CD4-positive, alpha-beta T cell treated with Interferon alpha-2 for 1 hour (primary cell): ENCODE results near the gene GABRB1.
A peak's percentile ranks its signal among the peaks of the same experiment; 100 is the strongest.

Experiments
- DNase-seq, 2 donors: peaks; one replicate each; pipeline ENCODE4 v3.0.0-alpha.2; 2020 to 2022

GABRB1 gene

GRCh38 chr4:47406408-47406807, 375.0 kb downstream of the GABRB1 start:
- DNase-seq, result no peak

- no peak for DNase-seq
These were observed 378.9 kb downstream of the GABRB1 start for GRCh38 chr4:47410271-47410670.

GRCh38 chr4:47413521-47413920, 382.2 kb downstream of the GABRB1 start:
- DNase-seq, result no peak

GRCh38 chr4:47415719-47416118, 384.4 kb downstream of the GABRB1 start:
- no peak for DNase-seq

GRCh38 chr4:47418147-47418546, 386.8 kb downstream of the GABRB1 start:
- no peak for DNase-seq

GRCh38 chr4:47419296-47419695, 387.9 kb downstream of the GABRB1 start:
- no peak for DNase-seq

- DNase-seq, result no peak
These were observed 394.3 kb downstream of the GABRB1 start for GRCh38 chr4:47425628-47426027.

GRCh38 chr4:47427935-47428334, 396.6 kb downstream of the GABRB1 start:
- no peak for DNase-seq

- no peak for DNase-seq
These were observed 401.4 kb downstream of the GABRB1 start for GRCh38 chr4:47432749-47433148.

- no peak for DNase-seq
These were observed 403.6 kb downstream of the GABRB1 start for GRCh38 chr4:47434931-47435330.

- no peak for DNase-seq
These were observed 411.6 kb downstream of the GABRB1 start for GRCh38 chr4:47442980-47443379.

GRCh38 chr4:47444031-47444430, 412.7 kb downstream of the GABRB1 start:
- DNase-seq, result no peak

- DNase-seq, result no peak
These were observed 420.3 kb downstream of the GABRB1 start for GRCh38 chr4:47451657-47452056.

GRCh38 chr4:47462799-47463234, 431.4 kb downstream of the GABRB1 start:
- no peak for DNase-seq

GRCh38 chr4:47463235-47463956, 432.0 kb downstream of the GABRB1 start, which contains the start of gene COMMD8:
TSS of gene COMMD8 (minus strand) at chr4:47463702. CDS start at chr4:47463651, 51 bp downstream.
- DNase-seq, result peak; percentile 98

GRCh38 chr4:47465004-47465403, 433.6 kb downstream of the GABRB1 start:
- peak in 1 of 2 donors; percentile 20 for DNase-seq

- DNase-seq, result no peak
These were observed 434.9 kb downstream of the GABRB1 start for GRCh38 chr4:47466056-47466785.

- DNase-seq, result no peak
These were observed 437.5 kb downstream of the GABRB1 start for GRCh38 chr4:47468706-47469365.

- no peak for DNase-seq
These were observed 438.6 kb downstream of the GABRB1 start for GRCh38 chr4:47469951-47470350.

- DNase-seq, result no peak
These were observed 439.7 kb downstream of the GABRB1 start for GRCh38 chr4:47471064-47471463.

- DNase-seq, result no peak
These were observed 440.2 kb downstream of the GABRB1 start for GRCh38 chr4:47471591-47471990.

GRCh38 chr4:47473141-47473750, 441.9 kb downstream of the GABRB1 start:
- no peak for DNase-seq

- DNase-seq, result no peak
These were observed 443.4 kb downstream of the GABRB1 start for GRCh38 chr4:47474799-47475198.
